Measurements from ENCODE around the gene WDR35.
A peak's percentile ranks its signal among the peaks of the same experiment; 100 is the strongest.

WDR35 gene

GRCh38 chr2:19989667-19990415 lies at the start of gene WDR35:
Gene WDR35, minus strand, starts transcription at chr2:19990105. Its CDS starts 90 bp downstream, at chr2:19990015.
- TF ChIP-seq CTCF (IDR thresholded peaks at IDR 0.05; ENCODE audit: extremely low read depth, missing control alignments): no peak

GRCh38 chr2:20037660-20038059 lies 47.8 kb upstream of the WDR35 start:
- DNase-seq (ENCODE audit: low spot score): no peak
- no peak for TF ChIP-seq CTCF (IDR thresholded peaks at IDR 0.05; ENCODE audit: extremely low read depth, missing control alignments)

More at GRCh38 chr2:19989667-19990415, at the start of gene WDR35:
- DNase-seq (ENCODE audit: low spot score): peak; percentile 95

GRCh38 chr2:20035955-20036666 lies 46.2 kb upstream of the WDR35 start:
- no peak for DNase-seq (ENCODE audit: low spot score)
- TF ChIP-seq CTCF (IDR thresholded peaks at IDR 0.05; ENCODE audit: extremely low read depth, missing control alignments): no peak

- DNase-seq (ENCODE audit: low spot score): no peak
- TF ChIP-seq CTCF (IDR thresholded peaks at IDR 0.05; ENCODE audit: extremely low read depth, missing control alignments): no peak
These were observed 44.9 kb upstream of the WDR35 start for GRCh38 chr2:20034821-20035220.

GRCh38 chr2:20034218-20034617 lies 44.3 kb upstream of the WDR35 start:
- no peak for TF ChIP-seq CTCF (IDR thresholded peaks at IDR 0.05; ENCODE audit: extremely low read depth, missing control alignments)
- DNase-seq (ENCODE audit: low spot score): no peak

GRCh38 chr2:20033322-20033721 lies 43.4 kb upstream of the WDR35 start:
- DNase-seq (ENCODE audit: low spot score): no peak
- TF ChIP-seq CTCF (IDR thresholded peaks at IDR 0.05; ENCODE audit: extremely low read depth, missing control alignments): no peak

- TF ChIP-seq CTCF (IDR thresholded peaks at IDR 0.05; ENCODE audit: extremely low read depth, missing control alignments): no peak
- no peak for DNase-seq (ENCODE audit: low spot score)
These were observed 40.3 kb upstream of the WDR35 start for GRCh38 chr2:20030224-20030623.
